ENCODE measurements around the gene KLHDC10.

Gene KLHDC10

DNA sequence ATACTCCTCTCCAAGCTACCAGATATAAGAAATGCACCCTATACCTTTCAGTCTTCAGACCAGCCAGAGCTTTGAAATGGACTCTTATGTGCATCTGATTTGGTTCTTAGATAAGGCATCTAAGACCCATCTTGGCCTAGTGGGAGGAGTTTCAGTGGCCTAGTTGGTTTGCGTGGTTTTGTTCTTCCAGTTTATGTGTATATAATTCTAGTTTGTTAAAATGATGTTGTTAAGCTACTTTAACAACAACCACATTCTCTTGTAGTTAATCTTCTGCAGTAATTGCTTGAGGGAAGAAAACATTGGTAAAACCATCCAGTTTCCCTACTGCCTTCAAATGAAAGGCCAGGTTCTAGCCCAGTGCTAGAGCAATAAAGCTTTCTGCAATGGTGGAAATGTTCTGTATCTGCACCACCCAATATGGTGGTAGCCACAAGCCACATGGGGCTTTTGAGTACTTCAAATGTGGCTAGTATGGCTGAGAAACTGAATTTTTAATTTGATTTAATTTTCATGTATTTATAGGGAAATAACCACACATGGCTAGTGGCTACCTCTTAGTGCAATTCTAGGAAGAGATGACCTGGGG is 66.3 kb downstream of the KLHDC10 start:
- H3K4me3 ChIP-seq (ENCODE audit: low read length) = no peak overlapping the region
- H3K36me3 ChIP-seq (replicated peaks; ENCODE audit: low read depth, low read length) = peaks cover 15% of the 10 kb centered on the region
- no peaks in the 10 kb centered on the region for H3K4me1 ChIP-seq (ENCODE audit: low read length)
- no peaks in the 10 kb centered on the region for H3K9me3 ChIP-seq (ENCODE audit: insufficient read depth, low read length)
- H3K9ac ChIP-seq (ENCODE audit: low read length) = no peak overlapping the region
- no peak overlapping the region for H3K27ac ChIP-seq (ENCODE audit: low read length)
- TF ChIP-seq EZH2phosphoT487 (IDR thresholded peaks at IDR 0.05; ENCODE audit: low read depth) = no peak
- TF ChIP-seq, protein P1, sequence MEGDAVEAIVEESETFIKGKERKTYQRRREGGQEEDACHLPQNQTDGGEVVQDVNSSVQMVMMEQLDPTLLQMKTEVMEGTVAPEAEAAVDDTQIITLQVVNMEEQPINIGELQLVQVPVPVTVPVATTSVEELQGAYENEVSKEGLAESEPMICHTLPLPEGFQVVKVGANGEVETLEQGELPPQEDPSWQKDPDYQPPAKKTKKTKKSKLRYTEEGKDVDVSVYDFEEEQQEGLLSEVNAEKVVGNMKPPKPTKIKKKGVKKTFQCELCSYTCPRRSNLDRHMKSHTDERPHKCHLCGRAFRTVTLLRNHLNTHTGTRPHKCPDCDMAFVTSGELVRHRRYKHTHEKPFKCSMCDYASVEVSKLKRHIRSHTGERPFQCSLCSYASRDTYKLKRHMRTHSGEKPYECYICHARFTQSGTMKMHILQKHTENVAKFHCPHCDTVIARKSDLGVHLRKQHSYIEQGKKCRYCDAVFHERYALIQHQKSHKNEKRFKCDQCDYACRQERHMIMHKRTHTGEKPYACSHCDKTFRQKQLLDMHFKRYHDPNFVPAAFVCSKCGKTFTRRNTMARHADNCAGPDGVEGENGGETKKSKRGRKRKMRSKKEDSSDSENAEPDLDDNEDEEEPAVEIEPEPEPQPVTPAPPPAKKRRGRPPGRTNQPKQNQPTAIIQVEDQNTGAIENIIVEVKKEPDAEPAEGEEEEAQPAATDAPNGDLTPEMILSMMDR (IDR thresholded peaks at IDR 0.05; ENCODE audit: low read depth, low read length) = no peak
- no peaks in the 10 kb centered on the region for H4K20me1 ChIP-seq (ENCODE audit: insufficient read depth, low read length)
- no peak overlapping the region for H3K4me2 ChIP-seq (ENCODE audit: low read length)
- H2AFZ ChIP-seq (ENCODE audit: low read depth, low read length) = no peak overlapping the region
- H3K79me2 ChIP-seq (ENCODE audit: low read length) = no peaks in the 10 kb centered on the region
- no peaks in the 10 kb centered on the region for H3K27me3 ChIP-seq (ENCODE audit: low read depth, low read length)

DNA sequence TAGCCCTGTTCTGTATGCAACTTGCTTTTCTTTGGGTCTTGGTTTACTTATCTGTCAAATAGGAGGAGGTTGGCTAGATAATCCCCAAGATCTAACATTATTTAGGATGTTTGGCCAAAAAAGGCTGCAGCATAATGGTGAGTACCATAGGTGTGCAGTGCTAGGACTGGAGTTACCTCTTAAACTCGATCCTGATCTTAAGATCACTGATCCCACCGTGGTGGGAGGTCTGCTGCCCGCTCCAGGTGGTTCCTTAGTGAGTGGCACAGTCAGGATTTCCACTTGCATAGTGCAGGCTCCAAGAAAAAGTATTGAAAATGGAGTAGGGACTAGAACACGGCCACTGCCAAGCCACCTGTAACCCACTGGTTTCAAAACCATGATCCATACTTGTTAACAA is 66.9 kb downstream of the KLHDC10 start:
- no peaks in the 10 kb centered on the region for H3K9me3 ChIP-seq (ENCODE audit: insufficient read depth, low read length)
- H3K4me2 ChIP-seq (ENCODE audit: low read length) = no peak overlapping the region
- no peaks in the 10 kb centered on the region for H3K79me2 ChIP-seq (ENCODE audit: low read length)
- H4K20me1 ChIP-seq (ENCODE audit: insufficient read depth, low read length) = no peaks in the 10 kb centered on the region
- no peak overlapping the region for H3K27ac ChIP-seq (ENCODE audit: low read length)
- no peaks in the 10 kb centered on the region for H3K4me1 ChIP-seq (ENCODE audit: low read length)
- H2AFZ ChIP-seq (ENCODE audit: low read depth, low read length) = no peak overlapping the region
- H3K4me3 ChIP-seq (ENCODE audit: low read length) = no peak overlapping the region
- no peaks in the 10 kb centered on the region for H3K27me3 ChIP-seq (ENCODE audit: low read depth, low read length)
- H3K36me3 ChIP-seq (replicated peaks; ENCODE audit: low read depth, low read length) = peaks cover 15% of the 10 kb centered on the region
- no peak overlapping the region for H3K9ac ChIP-seq (ENCODE audit: low read length)
- TF ChIP-seq EZH2phosphoT487 (IDR thresholded peaks at IDR 0.05; ENCODE audit: low read depth) = no peak
- TF ChIP-seq, protein P1 (IDR thresholded peaks at IDR 0.05; ENCODE audit: low read depth, low read length) = no peak

DNA sequence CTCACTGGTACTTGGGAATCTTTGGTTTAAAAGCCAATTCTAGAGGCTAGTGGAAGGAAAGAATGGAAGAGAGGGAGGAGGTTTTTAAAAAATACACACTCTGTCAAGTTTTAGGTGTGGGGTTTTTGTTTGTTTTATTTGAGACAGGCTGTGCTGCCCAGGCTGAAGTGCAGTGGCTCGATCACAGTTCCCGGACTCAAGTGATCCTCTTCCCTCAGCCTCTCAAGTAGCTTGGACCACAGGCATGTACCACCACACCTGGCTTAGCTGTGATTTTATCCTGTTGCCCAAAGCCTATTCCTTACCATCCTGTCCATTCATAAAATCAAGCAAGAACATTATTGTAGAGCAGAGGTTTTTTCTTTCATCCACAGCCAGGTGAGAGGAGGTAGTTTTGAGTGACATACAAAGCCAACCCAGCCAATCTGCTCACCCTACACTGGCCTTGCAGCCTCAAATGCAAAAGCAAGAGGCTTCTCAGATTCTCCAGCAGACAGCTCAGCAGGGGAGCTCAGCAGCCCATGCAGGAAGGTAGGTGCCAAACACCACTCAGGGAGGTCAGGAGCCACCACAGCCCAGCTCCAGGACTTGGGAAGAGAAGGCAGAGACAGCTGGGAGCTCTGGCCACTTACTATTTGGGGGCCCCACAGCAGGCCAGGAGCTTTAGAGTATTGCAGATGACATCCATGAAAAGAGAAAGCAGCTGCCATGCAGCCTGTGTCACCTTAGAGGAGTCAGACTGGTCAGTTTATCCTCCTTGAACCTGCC is 69.0 kb downstream of the KLHDC10 start:
- H3K9me3 ChIP-seq (ENCODE audit: insufficient read depth, low read length) = no peaks in the 10 kb centered on the region
- no peaks in the 10 kb centered on the region for H3K79me2 ChIP-seq (ENCODE audit: low read length)
- H3K4me3 ChIP-seq (ENCODE audit: low read length) = no peak overlapping the region
- TF ChIP-seq, protein P1 (IDR thresholded peaks at IDR 0.05; ENCODE audit: low read depth, low read length) = no peak
- no peak for TF ChIP-seq EZH2phosphoT487 (IDR thresholded peaks at IDR 0.05; ENCODE audit: low read depth)
- no peak overlapping the region for H3K9ac ChIP-seq (ENCODE audit: low read length)
- no peak overlapping the region for H3K4me2 ChIP-seq (ENCODE audit: low read length)
- no peak overlapping the region for H3K27ac ChIP-seq (ENCODE audit: low read length)
- H3K4me1 ChIP-seq (ENCODE audit: low read length) = no peaks in the 10 kb centered on the region
- no peak overlapping the region for H2AFZ ChIP-seq (ENCODE audit: low read depth, low read length)
- peaks cover 15% of the 10 kb centered on the region for H3K36me3 ChIP-seq (replicated peaks; ENCODE audit: low read depth, low read length)
- H3K27me3 ChIP-seq (ENCODE audit: low read depth, low read length) = no peaks in the 10 kb centered on the region
- H4K20me1 ChIP-seq (ENCODE audit: insufficient read depth, low read length) = no peaks in the 10 kb centered on the region

DNA sequence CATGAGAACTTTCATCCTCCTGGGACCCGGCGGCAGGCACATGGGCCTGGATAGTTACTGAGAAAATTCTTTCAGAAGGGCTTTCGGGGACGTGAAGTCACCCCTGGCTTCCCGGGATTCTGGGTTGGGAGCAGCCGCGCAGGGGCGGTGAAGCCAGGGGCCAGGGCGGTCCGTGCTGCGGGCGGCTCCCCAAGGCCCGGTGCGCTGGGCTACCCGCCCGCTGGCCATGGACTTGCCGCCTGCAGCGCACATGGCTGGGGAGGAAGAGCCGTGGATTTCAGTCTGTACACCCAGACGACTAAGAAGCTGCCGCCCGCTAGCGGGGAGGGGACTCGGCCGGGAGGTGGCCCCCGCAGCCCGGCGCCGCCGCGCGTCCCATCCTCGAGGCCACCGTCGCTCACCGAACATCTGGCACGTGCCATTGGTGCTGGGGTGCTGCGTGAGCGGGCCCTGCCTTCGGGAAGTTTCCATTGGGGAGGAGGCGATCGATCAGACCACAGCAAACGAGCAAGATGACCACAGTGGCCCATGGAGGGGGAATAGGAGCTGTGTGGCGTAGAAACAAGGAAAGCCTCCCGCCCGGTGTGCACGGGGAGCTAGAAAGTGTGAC is 70.3 kb downstream of the KLHDC10 start:
- Histone ChIP-seq H4K20me1 (ENCODE audit: insufficient read depth, low read length) (no peaks in the 10 kb centered on the region), H3K4me3 (ENCODE audit: low read length) (no peak overlapping the region), H3K27ac (ENCODE audit: low read length) (no peak overlapping the region), H3K27me3 (ENCODE audit: low read depth, low read length) (no peaks in the 10 kb centered on the region), H3K4me1 (ENCODE audit: low read length) (no peaks in the 10 kb centered on the region), H3K9me3 (ENCODE audit: insufficient read depth, low read length) (no peaks in the 10 kb centered on the region), H3K9ac (ENCODE audit: low read length) (no peak overlapping the region), H3K79me2 (ENCODE audit: low read length) (no peaks in the 10 kb centered on the region), H3K36me3 (replicated peaks; ENCODE audit: low read depth, low read length) (peaks cover 10% of the 10 kb centered on the region), H2AFZ (ENCODE audit: low read depth, low read length) (no peak overlapping the region), H3K4me2 (ENCODE audit: low read length) (no peak overlapping the region)
- TF ChIP-seq EZH2phosphoT487 (IDR thresholded peaks at IDR 0.05; ENCODE audit: low read depth) = no peak
- TF ChIP-seq, protein P1 (IDR thresholded peaks at IDR 0.05; ENCODE audit: low read depth, low read length) = no peak
